HS-5 (cell line): ENCODE data around the gene GALNT15.

Experiments used
- DNase-seq: peaks from one replicate; pipeline ENCODE4 v3.0.0-alpha.2; 2012; ENCODE audit warnings: low read depth

The GALNT15 gene

DNA sequence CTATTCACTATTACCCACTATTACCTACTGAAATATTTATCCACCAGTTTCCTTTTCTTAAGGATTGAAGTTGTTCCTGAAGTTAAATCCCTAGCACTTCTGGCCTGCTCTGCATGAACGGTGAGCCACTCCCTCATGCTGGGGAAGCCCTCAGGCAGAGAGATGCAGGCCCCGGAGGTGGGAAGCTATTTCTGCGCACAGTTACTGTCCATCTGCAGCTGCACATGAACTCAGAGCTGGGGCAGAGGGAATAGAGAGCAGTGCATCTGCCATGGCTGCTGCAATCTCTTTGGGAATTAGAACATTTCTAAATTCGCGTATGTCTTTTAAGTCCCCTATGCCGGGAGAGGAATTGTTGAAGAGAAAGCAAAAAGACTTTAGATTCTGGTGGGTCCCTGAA is 6.3 kb upstream of the GALNT15 start:
- no peak for DNase-seq

DNA sequence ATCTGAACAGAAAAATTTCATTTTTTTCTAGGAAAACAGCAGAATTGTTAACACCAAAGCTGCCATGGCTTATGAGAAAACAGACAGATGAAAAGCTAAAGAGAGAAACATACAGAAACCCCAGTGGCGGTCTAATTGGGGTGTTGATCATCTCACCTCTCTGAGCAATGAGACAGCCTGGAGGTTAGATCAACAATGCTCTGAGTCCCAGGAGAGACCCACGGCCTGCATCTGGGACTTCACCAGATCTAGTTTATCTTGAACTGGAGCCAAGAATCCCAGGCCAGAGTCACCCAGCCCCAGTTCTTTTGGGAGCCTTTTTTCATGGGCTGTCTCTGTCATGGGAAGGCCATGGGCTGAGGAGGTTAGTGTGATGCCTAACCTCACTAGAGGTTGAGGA is 3.5 kb upstream of the GALNT15 start:
- no peak for DNase-seq

DNA sequence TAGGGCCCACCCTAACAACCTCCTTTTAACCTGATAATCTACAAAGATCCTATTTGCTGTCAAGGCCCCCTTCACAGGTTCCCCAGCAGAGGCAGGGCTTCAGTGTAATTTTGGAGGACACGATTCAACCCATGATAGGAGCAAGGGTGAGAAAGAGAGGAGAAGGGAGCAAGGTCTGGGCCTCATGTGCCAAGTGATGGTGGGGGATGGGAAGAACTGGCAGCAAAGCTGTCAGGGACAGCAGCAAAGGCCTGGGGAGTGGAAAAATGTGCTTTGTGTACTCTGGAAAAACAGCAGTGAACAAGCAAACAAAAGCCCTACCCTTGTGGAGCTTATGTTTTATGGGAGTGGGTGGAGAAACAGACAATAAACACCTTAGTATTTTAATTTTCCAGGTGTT is 2.7 kb upstream of the GALNT15 start:
- no peak for DNase-seq

DNA sequence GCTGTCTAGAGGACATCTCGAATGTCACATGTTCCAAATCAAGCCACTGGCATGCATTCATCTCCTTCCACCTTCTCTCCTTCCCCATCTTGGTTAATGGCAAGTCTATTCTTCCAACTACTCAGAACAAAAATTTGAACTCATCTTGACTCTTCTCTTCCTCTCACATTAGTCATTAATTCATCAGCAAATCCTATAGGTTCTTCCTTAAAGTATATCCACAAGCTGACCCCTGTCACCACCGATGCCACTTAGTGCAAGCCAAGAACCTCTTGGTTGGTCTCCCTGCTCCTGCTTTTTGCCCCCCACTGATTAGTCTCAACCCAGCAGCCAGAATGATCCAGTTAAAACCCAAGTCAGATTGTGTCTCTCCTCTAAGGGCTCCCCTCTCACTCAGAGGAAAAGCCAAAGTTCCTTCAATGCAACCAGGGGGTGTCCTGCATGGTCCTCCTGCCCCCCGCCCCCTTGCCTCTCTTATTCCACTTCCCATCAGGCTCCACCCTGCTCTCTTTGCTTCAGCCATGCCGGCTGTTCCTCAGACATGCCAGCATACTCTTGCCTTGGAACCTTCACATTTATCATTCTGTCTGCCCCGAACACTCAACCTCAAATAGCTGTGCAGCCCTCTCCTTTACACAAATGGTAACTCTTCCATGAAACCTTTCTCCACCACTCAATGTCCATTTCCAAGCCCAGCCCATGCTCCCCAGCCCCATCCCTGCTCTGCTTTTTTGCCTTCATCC is 1.0 kb upstream of the GALNT15 start:
- DNase-seq = no peak

DNA sequence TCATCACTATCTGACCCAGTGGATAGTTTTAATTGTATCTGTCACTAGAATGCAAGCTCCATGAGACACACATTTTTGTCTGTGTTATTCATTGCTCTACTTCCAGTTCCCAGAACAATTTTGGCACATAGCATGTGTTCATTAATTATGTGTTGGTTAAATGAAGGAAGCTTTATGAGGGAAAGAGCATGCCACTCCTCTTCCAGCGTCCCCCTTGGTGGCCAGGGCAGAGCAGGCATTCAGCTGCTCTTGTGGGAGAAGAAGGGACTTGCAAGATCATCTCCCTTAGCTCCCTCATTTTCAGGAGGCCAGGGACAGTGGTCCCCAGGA is 489 bp upstream of the GALNT15 start:
- DNase-seq = no peak

DNA sequence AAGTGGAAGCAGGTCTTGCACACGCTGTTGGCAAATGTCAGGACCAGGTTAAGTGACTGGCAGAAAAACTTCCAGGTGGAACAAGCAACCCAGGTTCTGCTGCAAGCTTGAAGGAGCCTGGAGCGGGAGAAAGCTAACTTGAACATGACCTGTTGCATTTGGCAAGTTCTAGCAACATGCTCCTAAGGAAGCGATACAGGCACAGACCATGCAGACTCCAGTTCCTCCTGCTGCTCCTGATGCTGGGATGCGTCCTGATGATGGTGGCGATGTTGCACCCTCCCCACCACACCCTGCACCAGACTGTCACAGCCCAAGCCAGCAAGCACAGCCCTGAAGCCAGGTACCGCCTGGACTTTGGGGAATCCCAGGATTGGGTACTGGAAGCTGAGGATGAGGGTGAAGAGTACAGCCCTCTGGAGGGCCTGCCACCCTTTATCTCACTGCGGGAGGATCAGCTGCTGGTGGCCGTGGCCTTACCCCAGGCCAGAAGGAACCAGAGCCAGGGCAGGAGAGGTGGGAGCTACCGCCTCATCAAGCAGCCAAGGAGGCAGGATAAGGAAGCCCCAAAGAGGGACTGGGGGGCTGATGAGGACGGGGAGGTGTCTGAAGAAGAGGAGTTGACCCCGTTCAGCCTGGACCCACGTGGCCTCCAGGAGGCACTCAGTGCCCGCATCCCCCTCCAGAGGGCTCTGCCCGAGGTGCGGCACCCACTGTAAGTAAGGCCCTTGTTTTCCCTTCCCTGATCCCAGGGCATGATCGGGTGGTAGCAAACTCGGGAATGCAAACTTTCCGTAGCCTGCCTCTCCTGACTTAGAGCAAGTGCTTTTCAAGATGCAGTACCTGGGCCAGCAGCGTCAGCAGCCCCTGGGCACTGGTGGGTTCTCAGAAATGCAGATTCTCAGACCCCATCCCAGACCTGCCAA is 759 bp downstream of the GALNT15 start:
- DNase-seq = no peak

DNA sequence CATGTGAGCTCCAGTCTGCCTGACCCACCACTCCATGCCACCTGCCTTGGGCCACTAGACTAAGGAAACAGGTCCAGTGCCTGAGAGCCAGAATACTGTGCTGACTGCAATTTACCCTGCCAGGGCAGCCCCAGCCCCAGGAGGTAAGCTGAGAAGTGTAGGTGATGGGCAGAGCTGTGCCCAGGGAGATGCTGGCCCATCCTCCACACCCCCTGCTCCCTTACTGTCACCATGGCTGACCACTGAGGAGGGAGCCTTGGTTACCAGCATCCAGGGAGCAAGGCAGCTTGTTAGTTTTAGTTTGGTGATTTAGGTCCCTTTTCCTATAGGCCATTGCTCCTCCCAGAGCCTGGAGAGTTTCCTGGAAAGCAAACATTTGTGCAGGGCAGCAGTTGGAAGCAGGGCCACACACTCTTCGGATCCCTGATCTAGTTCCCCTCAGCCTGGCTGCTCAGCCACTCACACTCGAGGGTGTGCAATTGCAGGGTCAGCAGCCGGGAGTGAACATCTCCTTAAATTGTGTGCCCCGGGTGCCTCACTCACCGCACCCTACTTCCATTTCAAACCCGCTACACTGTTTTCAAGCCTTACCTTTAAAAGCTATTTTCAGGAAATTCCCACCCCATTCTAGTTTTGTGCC is 2.0 kb downstream of the GALNT15 start:
- DNase-seq = no peak

DNA sequence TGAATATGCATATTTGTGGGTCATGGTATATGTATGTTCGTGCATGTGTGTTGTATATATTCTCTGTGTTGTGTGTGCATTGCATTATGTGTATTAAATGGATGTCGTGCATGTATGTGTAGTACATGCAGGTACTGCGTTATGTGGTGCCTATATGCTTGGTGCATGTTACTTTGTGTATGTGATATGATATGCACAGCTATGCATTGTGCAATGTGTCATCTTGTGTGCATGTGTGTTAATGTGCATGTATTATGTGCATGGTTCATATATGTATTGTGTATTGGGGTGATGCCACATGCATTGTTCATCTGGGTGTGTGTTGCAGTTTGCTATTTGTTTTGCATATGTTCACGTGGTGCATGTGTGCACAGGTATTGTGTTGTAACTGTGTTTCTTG is 2.9 kb downstream of the GALNT15 start:
- no peak for DNase-seq

DNA sequence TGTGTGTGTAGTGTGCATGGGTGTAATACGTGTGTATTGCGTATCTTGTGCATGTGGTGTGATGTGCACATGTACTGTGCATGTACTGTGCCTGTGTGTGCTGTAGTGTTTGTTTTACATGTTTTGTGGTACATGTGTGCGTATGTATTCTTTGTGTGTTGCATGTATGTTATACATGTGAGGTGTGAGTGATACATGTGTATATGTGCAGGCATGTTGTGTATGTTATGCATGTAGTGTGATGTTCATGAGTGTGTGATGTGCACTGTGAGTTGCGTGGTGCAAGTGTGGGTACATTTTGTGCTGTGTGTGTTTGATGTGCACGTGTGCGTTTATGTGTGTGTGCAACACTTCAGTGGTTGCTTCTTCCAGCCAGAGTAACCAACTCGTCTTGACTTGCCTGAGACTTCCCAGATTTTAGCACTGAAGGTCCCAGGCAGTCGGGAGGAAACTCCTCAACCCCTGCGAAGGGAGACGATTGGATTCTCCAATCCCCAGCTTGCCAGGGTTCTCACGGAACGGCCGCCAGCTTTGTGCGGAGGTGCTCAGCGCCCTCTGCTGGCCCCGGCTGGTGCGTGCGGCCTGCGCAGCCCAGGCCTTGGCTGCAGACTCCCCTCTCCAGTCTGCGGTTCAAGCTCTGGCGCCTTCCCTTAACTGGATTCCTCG is 3.6 kb downstream of the GALNT15 start:
- DNase-seq = no peak

DNA sequence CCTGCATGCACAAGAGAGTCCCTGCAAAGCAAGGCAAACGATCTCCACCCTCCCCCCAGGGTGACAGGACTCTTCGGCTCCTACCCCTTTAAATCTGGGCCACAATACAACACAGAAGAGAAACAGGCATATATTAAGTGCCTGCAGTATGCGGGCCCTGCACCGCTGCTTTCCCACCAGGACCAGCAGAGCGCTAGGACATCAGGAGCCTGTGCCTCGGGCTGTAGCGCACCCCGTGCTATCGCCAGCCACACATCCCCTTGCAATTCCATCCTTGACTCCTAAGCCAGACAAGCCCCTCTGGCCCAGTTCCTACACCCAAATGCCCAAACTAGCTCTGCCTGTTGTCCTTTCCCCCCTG is 4.1 kb downstream of the GALNT15 start:
- no peak for DNase-seq

DNA sequence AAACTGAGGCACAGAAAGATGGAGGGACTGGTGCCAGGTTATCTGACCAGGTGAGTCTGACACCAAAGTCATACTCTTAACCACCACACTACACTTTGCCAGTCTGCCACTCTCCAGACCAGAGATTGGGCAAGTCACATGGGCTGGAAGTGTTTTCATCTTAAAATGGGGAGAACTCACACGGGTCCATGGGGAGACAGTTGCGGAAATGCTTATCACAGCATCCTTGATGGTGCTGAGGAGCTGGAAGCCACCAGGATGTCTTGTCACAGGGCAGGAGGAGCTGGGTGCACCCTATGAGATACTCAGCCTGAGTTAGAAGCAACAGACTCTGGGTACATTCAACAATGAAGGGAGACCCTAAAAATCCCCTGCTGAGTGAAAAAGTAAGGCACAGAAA is 4.8 kb downstream of the GALNT15 start:
- DNase-seq = no peak

DNA sequence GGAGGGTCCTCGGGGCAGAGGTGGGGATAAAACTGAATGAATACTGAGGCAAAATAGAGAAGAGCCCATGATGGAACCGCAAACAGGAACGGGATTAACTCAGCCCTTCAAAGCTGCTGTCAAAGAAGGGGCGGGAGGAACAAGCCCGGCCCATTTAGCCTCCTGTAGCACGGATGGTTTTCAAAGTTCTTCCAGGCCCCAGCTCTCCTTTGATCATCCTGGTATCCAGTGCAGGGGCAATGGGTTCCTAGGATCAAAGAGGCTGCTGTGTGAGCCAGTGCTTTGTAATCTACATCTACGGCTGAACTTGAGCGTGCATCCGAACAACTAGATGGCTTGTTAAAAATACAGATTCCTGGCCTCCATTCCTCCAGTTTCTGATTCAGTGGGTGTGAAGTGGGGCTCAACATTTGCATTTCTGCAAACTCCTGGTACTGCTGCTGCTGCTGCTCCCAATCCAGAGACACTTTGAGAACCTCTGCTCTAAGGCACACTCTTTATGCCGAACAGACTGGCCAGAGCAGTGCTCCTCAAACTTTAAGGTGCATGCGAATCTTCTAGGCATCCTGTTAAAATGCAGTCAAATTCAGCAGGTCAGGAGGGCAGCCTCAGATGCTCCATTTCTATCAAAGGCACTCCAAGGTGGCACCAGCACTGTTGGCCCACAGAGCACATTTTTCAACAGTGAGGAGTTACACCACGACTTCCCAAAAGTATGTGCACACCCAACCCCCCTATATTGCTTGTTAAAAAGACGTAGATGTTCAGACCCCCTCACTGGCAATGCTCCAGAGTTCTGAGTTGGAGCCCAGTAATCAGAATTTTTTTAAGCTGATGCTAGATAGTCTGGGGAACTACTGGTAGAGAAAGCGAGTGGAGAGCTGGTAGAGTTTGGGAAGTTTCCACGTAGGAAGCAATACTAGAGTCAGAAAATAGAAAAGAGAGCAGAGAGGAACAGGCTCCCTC is 5.6 kb downstream of the GALNT15 start:
- DNase-seq = no peak

DNA sequence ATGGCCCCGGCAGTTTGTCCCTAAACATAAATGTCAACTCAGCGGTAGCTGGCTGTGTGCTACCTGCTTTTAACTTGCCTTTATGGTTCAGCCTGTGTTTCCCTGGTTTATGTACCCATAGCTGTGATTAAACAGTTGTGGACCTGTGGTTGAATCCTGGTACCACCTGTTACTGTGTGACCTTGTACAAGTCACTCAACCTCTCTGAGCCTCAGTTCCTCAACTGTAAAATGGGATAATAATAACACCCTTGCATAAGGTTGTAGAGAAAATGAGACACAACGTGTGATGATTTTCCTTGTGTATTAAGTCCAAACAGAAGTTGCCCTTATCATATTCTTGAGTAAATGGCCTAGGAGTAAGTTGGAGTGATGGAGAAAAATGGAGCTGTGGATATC is 6.3 kb downstream of the GALNT15 start:
- DNase-seq = no peak

DNA sequence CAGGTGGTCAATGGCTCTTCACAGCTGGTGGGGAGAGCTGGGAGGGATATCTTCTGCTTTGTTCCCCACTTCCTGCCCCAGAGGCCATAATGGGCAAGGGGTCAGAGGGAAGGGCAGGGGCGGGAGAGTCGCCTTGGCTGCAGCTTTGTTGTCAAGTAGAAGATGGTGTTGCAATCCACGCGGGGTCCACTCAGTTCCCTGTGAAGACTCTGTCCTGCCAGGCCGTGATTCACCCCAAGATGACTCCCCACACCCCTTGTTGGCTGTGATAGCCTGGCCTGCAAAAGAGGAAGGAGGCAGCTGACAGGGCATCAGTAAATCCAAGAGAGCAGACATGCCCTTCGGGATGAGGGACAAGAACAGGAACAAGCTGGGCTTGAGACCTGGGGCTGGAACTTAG is 6.9 kb downstream of the GALNT15 start:
- no peak for DNase-seq

DNA sequence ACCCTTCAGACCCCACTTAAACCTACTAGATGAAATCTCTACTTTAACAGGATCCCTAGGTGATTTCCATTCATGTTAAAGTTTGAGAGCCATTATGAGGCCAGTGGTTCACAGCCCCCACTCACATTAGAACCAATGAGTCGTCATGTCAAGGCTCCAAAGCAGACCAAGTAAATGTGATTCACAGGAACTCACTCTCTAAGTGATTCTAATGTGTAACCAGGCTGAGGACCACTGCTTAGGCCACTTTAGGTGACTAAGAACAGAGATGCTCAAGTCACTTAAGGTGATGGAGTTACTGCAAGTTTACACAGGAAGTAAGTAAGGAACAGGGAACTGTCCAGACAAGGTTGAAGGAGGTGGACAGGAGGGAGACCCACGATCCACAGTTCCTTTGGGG is 7.7 kb downstream of the GALNT15 start:
- no peak for DNase-seq

DNA sequence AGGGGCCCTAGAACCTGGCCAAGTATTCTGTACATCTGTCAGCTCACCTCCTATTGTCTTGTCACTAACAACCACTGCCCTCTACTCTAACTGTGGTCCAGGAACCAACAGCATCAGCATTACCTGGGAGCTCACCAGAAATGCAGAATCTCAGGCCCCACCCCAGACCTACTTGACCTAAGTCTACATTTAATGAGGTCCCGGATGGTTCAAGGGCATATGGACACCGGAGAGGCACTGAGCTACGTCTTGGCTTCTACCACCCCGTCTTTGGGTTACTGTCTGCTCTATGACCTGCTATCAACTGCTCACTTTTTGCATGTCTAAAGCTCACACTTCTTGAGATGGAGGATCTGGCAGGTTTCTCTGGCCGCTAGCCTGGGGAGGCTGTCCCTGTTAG is 8.1 kb downstream of the GALNT15 start:
- DNase-seq = no peak

DNA sequence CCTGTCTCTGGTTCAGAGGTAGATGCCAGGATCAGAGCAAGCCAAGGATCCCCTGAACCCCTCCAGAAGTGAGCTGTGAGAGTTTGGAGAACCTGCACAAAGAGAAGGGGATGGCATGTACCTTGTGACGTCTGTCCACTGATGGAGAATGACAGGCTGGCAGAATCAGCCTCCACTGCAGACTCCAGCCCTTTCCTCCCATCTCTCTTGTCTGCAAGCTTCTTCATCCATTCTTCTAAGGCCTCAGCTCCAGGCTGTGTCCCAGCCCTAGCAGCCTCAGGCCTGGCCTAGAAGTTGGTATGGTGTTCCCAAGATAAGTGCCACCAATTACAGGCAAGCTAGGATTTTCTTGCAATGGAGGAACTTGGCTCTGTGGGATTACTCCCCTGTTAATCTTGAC is 8.6 kb downstream of the GALNT15 start:
- DNase-seq = no peak

DNA sequence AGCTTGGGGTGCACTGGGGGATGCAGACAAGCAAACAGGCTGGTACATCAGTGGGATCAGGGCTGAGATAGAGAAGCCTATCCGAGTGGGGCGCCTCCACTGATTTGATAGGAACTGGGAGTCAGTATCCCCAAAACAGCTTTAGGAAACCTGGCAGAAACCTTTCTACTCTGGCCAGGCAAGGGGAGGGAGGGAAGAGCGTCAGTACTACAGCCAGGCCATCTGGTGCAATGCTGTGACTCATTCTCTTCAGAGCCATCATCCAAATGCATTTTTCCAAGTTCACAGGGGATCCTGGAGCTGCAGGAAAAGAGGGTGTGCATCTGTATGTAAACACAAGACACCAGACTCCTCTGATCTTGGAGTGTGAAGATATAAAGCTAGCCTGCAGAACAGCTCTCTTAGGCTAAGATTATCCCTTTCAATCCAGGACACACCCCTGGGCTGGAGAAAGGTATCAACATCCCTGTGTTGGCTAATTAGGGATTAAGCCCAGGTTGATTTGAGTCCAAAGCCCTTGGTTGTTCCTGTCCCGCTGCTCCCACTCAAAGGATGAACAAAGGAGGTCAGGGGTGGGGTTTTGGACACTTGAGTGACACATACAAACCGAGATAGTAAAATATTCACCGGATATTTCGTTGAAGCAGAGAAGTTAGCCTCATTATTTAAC is 9.3 kb downstream of the GALNT15 start:
- DNase-seq = peak; percentile 58

DNA sequence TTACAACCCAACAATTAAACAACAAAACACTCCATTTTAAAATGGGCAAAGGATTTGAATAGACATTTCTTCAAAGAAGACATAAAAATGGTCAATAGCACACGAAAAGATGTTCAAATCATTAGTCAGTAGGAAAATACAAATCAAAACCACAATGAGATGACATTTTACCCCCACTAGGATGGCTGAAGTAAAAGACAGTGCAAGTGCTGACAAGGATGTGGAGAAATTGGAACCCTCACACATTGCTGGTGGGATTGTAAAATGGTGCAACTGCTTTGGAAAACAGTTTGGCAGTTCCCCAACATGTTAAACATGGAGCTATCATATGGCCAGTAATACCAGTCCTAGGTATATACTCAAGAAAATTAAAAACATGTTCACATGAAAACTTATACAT is 11.6 kb downstream of the GALNT15 start:
- no peak for DNase-seq

DNA sequence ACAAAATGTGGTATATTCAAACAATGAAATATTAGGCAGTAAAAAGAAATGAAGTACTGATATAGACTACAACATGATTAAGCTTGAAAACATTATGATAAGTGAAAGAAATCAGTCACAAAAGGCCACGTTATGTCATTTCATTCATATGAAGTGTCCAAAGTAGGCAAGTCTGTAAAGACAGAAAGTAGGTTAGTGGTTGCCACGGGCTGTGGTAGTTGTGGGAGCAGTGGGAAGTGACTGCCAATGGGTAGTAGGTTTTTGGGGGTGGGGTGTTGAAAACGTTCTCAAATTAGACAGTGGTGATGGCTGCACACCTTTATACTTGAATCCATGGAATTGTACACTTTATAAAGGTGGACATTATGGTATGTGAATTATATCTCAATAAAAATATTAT is 12.1 kb downstream of the GALNT15 start:
- no peak for DNase-seq

DNA sequence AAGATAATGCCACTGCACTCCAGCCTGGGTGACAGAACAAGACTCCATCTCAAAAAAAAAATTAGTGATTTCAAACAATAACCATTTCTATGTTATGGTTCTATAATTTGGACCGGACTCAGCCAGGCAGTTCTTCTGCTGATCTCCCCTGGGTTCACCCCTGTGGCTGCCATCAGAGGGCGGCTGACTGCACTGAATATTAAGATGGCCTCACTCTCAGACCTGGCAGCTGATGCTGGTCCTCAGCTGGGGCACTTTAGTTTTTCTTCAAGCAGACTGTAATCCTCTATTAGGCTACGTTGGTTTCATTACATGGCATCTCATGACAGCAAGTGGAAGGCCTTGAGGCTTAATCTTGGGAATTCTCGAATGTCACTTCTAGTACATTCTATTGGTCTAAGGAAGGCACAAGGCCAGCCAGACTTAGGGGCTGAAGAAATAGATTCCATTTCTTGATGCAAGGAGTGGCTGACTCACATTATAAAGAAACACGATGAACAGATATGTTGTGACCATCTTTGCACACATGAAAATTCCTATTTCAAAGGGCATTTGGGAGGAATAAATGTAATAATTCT is 12.8 kb downstream of the GALNT15 start:
- no peak for DNase-seq
